ENCODE measurements around the gene SALL1. TPM values are rescaled to one million over a fixed set of nuclear protein-coding genes. Genes with fewer than 3 reads are reported as not detected.
A peak's percentile ranks its signal among the peaks of the same experiment; 100 is the strongest.

The SALL1 gene
- total and polyA plus RNA-seq, 2 experiments from 2014 or later = 9.4 to 22.7 TPM

GRCh38 chr16:51155820-51156806 lies 5.0 kb upstream of the SALL1 start:
- TF ChIP-seq STAT1 (IDR thresholded peaks at IDR 0.05; ENCODE audit: unreplicated experiment) = no peak
- TF ChIP-seq CREB1 (CRISPR knock-in tag; IDR thresholded peaks at IDR 0.05; ENCODE audit: low read depth) = no peak
- TF ChIP-seq EZH2 (IDR thresholded peaks at IDR 0.05; ENCODE audit: low read depth, unreplicated experiment) = peak; percentile 72
- no peak for TF ChIP-seq ZNF114 (CRISPR knock-in tag; IDR thresholded peaks at IDR 0.05)
- peak; percentile 16 for TF ChIP-seq EZH2phosphoT487 (IDR thresholded peaks at IDR 0.05; ENCODE audit: unreplicated experiment)
- no peak for TF ChIP-seq POLR2AphosphoS5 (IDR thresholded peaks at IDR 0.05; ENCODE audit: low read depth)
- no peak for TF ChIP-seq CTCF (conservative IDR thresholded peaks at IDR 0.05; ENCODE audit: low read depth in 2 of 2)
- no peak for TF ChIP-seq ZNF462 (CRISPR knock-in tag; IDR thresholded peaks at IDR 0.05)
- no peak for TF ChIP-seq JUNB (IDR thresholded peaks at IDR 0.05; ENCODE audit: unreplicated experiment)
- TF ChIP-seq NANOG (IDR thresholded peaks at IDR 0.05; ENCODE audit: borderline replicate concordance) = no peak
- TF ChIP-seq ETS1 (IDR thresholded peaks at IDR 0.05) = no peak
- TF ChIP-seq ZNF331 (CRISPR knock-in tag; IDR thresholded peaks at IDR 0.05; ENCODE audit: low read depth) = no peak
- Mint-ChIP-seq H3K9me3 (peaks cover 5% of the 10 kb centered on the region; the same call in 1 of the 3 replicates), H3K36me3 (ENCODE audit: low read depth) (peaks cover 5% of the 10 kb centered on the region; the same call in 2 of the 3 replicates), H3K27ac (no peak overlapping the region), H3K4me1 (peaks cover 44% of the 10 kb centered on the region), H3K27me3 (ENCODE audit: insufficient read depth, low read depth, poor library complexity) (peaks cover 48% of the 10 kb centered on the region), H3K4me3 (peak overlapping the region; percentile 85)
- Histone ChIP-seq H3K27ac (ENCODE audit: low read depth) (no peak overlapping the region), H3K9me2 (ENCODE audit: insufficient read depth) (no peaks in the 10 kb centered on the region), H3K27me3 (ENCODE audit: insufficient read depth) (peaks cover 69% of the 10 kb centered on the region), H4K20me1 (replicated peaks; ENCODE audit: insufficient read depth) (no peaks in the 10 kb centered on the region), H3K4me2 (peak overlapping the region; percentile 85), H3F3A (replicated peaks; ENCODE audit: low read depth) (no peaks in the 10 kb centered on the region; the same call in 1 of the 2 replicates), H3K79me2 (replicated peaks; ENCODE audit: insufficient read depth) (no peaks in the 10 kb centered on the region; the same call in 1 of the 2 replicates), H3K4me3 (peak overlapping the region; percentile 94), H3K36me3 (ENCODE audit: insufficient read depth) (no peaks in the 10 kb centered on the region), H2AFZ (peak overlapping the region; percentile 93), H3K4me1 (ENCODE audit: insufficient read depth) (peaks cover 27% of the 10 kb centered on the region)
- DNase-seq (ENCODE audit: low spot score) (peak; percentile 67), ATAC-seq (peak; percentile 4)
